Skeletal muscle tissue (tissue), 4 donors: ENCODE measurements around the gene MRPL44. TPM values are rescaled to one million over a fixed set of nuclear protein-coding genes. Genes with fewer than 3 reads are reported as not detected.
A peak's percentile ranks its signal among the peaks of the same experiment; 100 is the strongest.
"Not testable (repeated sequence)": the region's sequence is repeated elsewhere in the genome, so short reads cannot be mapped to it uniquely, and the experiment has no call there.

ENCODE experiments used
- H3K27ac ChIP-seq: one replicate; pipeline ENCODE4 v1.7.0; 2013; ENCODE audit warnings: mild to moderate bottlenecking, low read depth, low read length, inconsistent platforms
- H3K27me3 ChIP-seq, 3 donors: one replicate each; pipeline ENCODE4 v1.7.0; 2013; ENCODE audit warnings: low read length in 3 of 3; ENCODE audit not compliant: control insufficient read depth in 3 of 3, insufficient read depth in 3 of 3
- H3K36me3 ChIP-seq, 3 donors: one replicate each; pipeline ENCODE4 v1.7.0; 2013; ENCODE audit warnings: low read length in 3 of 3; ENCODE audit not compliant: control insufficient read depth in 3 of 3, insufficient read depth in 3 of 3
- H3K4me1 ChIP-seq, 3 donors: one replicate each; pipeline ENCODE4 v1.7.0; 2013; ENCODE audit warnings: low read length in 3 of 3, mild to moderate bottlenecking in 3 of 3; ENCODE audit not compliant: control insufficient read depth in 3 of 3, insufficient read depth in 3 of 3
- H3K4me3 ChIP-seq, 3 donors: one replicate each; pipeline ENCODE4 v1.7.0; 2013; ENCODE audit warnings: low read length in 3 of 3
- H3K9ac ChIP-seq, 3 donors: one replicate each; pipeline ENCODE4 v1.7.0; 2013; ENCODE audit warnings: low read length in 3 of 3, mild to moderate bottlenecking in 3 of 3, moderate library complexity in 2 of 3, low read depth in 1 of 3
- H3K9me3 ChIP-seq, 3 donors: one replicate each; pipeline ENCODE4 v1.7.0; 2013; ENCODE audit warnings: low read length in 3 of 3; ENCODE audit not compliant: control insufficient read depth in 3 of 3
- total RNA-seq: library from RNA; depleted of rRNA; stranded (reverse); fragments of >200 nt; gene quantifications from one replicate; pipeline ENCODE4 v1.2.3, GENCODE V29; 2014
- donor health status: Osteomylitis.

MRPL44 gene
- total RNA-seq, 1 donor from 2014 or later, result 30.3 TPM

- no peaks in the 10 kb centered on the region for H3K36me3 ChIP-seq
- peaks cover 37 to 49% (median 37%) of the 10 kb centered on the region in 3 donors for H3K4me1 ChIP-seq
- H3K9me3 ChIP-seq, result no peaks in the 10 kb centered on the region
- no peaks in the 10 kb centered on the region for H3K27me3 ChIP-seq
- no peak overlapping the region for H3K4me3 ChIP-seq
- no peak overlapping the region for H3K27ac ChIP-seq
- H3K9ac ChIP-seq, result no peak overlapping the region
Measured at GRCh38 chr2:223935459-223936125, 21.7 kb upstream of the MRPL44 start.

DNA sequence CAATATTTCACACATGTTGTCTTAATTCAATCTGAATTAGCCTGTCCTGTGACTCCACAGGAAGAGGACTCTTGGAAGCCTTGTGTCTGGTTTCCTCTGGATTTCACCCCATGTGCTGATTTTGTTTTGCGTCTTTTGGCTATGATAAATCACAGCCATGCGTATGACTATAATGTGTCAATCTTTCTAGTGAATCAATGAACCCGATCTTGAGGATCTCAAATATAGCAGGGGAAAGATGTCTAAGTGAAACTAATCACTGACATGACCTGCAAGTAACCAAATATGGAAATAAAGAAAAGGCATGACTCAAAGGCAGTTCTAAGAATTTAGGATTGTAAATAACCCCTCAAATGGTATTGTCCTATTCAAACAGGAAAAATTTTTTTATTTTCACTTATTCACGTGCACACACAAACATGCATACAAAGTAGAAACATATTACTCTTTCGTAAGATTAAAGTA lies 20.4 kb upstream of the MRPL44 start:
- no peak overlapping the region for H3K4me3 ChIP-seq
- no peaks in the 10 kb centered on the region for H3K9me3 ChIP-seq
- no peak overlapping the region for H3K9ac ChIP-seq
- no peaks in the 10 kb centered on the region for H3K27me3 ChIP-seq
- no peaks in the 10 kb centered on the region for H3K36me3 ChIP-seq
- H3K27ac ChIP-seq, result no peak overlapping the region
- H3K4me1 ChIP-seq, result peaks cover 35 to 46% (median 37%) of the 10 kb centered on the region in 3 donors

- Histone ChIP-seq H3K36me3 (no peaks in the 10 kb centered on the region), H3K9ac (no peak overlapping the region), H3K27me3 (no peaks in the 10 kb centered on the region), H3K9me3 (no peaks in the 10 kb centered on the region), H3K4me1 (peaks cover 34 to 46% (median 38%) of the 10 kb centered on the region in 3 donors), H3K27ac (no peak overlapping the region), H3K4me3 (no peak overlapping the region)
Measured at GRCh38 chr2:223937535-223937934, 19.7 kb upstream of the MRPL44 start.

GRCh38 chr2:223939438-223939837 lies 17.8 kb upstream of the MRPL44 start:
- not testable (repeated sequence) for H3K9ac ChIP-seq, H3K27ac ChIP-seq, H3K9me3 ChIP-seq, H3K36me3 ChIP-seq, H3K27me3 ChIP-seq, H3K4me3 ChIP-seq
- peaks cover 35 to 54% (median 47%) of the 10 kb centered on the region in 3 donors for H3K4me1 ChIP-seq

DNA sequence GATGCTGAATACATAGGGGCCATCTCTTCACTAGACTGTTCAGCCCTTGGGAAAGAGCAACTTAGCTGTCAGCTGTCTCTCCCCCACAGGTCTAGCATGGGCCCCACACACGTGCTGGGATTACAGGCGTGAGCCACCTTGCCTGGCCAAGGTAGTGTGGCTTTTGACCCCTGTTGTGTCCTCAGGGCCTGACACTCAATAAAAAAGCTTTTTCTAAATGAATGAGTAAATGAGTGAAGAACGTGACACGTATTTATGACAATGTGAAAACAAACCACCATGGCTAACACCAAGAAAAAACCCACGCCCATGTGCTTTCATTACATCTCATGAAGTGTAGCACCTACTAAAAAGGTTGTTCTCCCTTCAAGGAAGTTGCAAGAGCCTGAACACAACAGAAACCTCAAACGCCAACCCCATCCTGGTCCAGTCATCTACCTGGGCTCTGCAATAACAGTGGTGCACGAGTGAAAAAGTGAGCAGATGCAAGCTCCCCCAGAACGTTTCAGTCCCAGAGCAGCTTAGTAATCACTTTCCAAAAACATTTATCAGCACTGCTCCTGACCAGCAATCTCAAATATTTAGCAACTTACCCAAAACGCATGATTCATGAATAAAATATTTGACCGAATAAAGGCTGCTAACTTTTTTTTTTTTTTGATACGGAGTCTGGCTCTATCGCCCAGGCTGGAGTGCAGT lies 15.5 kb upstream of the MRPL44 start:
- Histone ChIP-seq H3K9me3 (no peaks in the 10 kb centered on the region), H3K27me3 (no peaks in the 10 kb centered on the region), H3K27ac (no peak overlapping the region), H3K9ac (no peak overlapping the region), H3K36me3 (no peaks in the 10 kb centered on the region), H3K4me1 (peaks cover 29 to 36% (median 32%) of the 10 kb centered on the region in 3 donors), H3K4me3 (no peak overlapping the region)

GRCh38 chr2:223943135-223943534 lies 14.1 kb upstream of the MRPL44 start:
- H3K27ac ChIP-seq, result no peak overlapping the region
- peaks cover 20 to 27% (median 21%) of the 10 kb centered on the region in 3 donors for H3K4me1 ChIP-seq
- H3K4me3 ChIP-seq, result peak overlapping the region; percentile 18 to 94 (median 71)
- no peaks in the 10 kb centered on the region for H3K27me3 ChIP-seq
- H3K9ac ChIP-seq, result peak overlapping the region in 1 of 3 donors; percentile 59
- no peaks in the 10 kb centered on the region for H3K36me3 ChIP-seq
- H3K9me3 ChIP-seq, result no peaks in the 10 kb centered on the region

- Histone ChIP-seq H3K4me3 (peak overlapping the region; percentile 71 to 94 (median 90)), H3K4me1 (peaks cover 20 to 25% (median 21%) of the 10 kb centered on the region in 3 donors), H3K27ac (no peak overlapping the region), H3K36me3 (no peaks in the 10 kb centered on the region), H3K9me3 (no peaks in the 10 kb centered on the region), H3K27me3 (no peaks in the 10 kb centered on the region), H3K9ac (peak overlapping the region; percentile 59 to 96 (median 94))
Measured at GRCh38 chr2:223943561-223944008, 13.7 kb upstream of the MRPL44 start.

GRCh38 chr2:223944166-223944702 lies 13.0 kb upstream of the MRPL44 start:
- Histone ChIP-seq H3K9ac (peak overlapping the region; percentile 90 to 96 (median 94)), H3K27ac (peak overlapping the region; percentile 89), H3K4me1 (peaks cover 20 to 21% (median 20%) of the 10 kb centered on the region in 3 donors), H3K27me3 (no peaks in the 10 kb centered on the region), H3K9me3 (no peaks in the 10 kb centered on the region), H3K36me3 (no peaks in the 10 kb centered on the region), H3K4me3 (peak overlapping the region; percentile 71 to 94 (median 90))

GRCh38 chr2:223944703-223945531 lies 12.3 kb upstream of the MRPL44 start, which contains the start of gene WDFY1:
Gene WDFY1, minus strand, starts transcription at chr2:223945335. Its CDS starts 51 bp downstream, at chr2:223945284.
- Histone ChIP-seq H3K9ac (peak within 1 kb of the TSS; percentile 90 to 96 (median 94)), H3K4me1 (peaks cover 17 to 21% (median 20%) of the 10 kb centered on the region in 3 donors), H3K27me3 (no peaks in the 10 kb centered on the region), H3K27ac (peak within 1 kb of the TSS; percentile 89), H3K9me3 (no peaks in the 10 kb centered on the region), H3K4me3 (peak within 1 kb of the TSS; percentile 71 to 94 (median 90)), H3K36me3 (no peaks in the 10 kb centered on the region)
